AG20443 (cell line): ENCODE data around the gene VEGFB.

ENCODE experiments used
- DNase-seq: peaks from one replicate; pipeline ENCODE4 v3.0.0; 2012; ENCODE audit warnings: low spot score, mixed read lengths

The VEGFB gene

DNA sequence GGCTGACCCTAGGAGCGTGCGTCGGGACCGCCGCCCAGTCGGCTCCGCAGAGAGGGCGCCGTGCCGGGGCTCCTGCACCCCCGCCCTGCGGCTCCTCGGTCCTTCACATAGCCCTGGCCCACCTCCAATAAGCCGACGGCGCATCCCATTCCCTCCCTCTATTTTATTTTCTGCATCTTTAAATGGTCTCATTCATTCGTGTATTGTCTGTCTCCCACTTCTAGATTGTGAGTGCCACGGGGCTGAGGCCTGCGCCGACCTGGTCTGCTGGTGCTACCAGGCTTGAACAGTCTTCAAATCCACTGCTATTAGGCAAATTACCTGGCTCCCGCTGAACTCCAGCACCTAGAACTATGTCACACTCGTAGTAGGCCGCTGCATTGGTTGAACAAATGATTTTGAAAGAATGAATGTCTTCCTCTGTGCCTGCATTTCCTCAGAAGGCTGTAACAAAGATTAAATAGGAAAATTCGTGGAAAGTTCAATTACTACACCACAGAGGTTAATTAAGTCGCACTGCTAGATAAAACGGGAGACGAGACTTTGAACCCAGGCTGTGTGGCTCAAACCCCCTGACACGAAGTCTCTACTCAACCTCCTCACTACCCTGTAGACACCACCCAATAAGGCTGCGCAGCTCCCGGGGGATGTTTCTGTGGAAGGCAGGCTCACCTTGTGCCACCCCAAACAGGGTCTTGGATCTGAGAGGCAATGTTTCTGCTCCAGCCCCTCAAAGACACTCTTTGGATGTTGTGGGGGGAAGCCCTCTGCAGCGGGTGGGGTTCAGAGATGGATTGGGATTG is 13.5 kb downstream of the VEGFB start:
- no peak for DNase-seq

DNA sequence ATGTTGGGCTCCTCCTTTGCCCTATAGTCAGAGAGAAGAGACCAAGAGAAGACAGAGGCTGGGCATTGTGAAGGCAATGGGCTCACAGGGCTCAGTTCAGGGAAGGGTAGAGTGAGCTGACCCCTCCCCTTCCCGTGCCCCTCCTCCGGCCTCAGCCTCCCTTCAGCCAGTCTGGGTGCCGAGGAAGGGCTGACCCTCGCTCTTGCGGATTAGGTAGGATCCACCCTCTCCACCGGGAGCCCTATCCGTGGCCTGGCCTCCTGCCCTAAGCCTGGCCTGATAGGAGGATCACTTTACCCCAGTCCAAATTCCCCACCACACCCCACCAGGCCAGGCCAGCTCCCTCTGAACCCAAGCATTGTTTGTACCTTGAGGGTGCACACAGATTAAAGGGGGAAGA is 14.2 kb downstream of the VEGFB start:
- no peak for DNase-seq

DNA sequence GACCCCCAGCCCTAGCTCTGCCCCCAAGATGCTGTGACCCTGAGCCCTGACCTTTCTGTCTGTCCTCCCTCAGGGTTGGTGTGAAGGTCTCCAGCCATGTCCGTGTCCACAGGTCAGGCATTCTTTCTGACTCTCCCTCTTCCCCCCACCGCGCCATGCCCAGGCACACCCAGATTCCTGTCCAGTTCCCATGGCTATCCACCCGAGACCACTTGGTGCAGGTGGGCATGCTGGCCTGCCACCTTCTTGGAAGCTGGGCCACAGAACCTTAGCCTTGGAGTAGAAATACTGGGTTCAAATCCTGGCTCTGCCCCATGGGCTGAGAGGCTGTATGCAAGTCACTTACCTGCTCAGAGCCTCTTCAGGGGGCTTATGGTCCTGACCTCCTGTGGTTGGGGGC is 14.7 kb downstream of the VEGFB start:
- DNase-seq = no peak

- DNase-seq = no peak
These were observed 15.4 kb downstream of the VEGFB start for GRCh38 chr11:64249563-64250414.

GRCh38 chr11:64250415-64251015 is 16.1 kb downstream of the VEGFB start:
- no peak for DNase-seq

GRCh38 chr11:64251016-64251752 is 16.8 kb downstream of the VEGFB start, which contains the start of gene PLCB3:
PLCB3 (plus strand) TSS chr11:64251530; CDS start chr11:64251650, 120 bp downstream.
- DNase-seq = peak; percentile 92

- no peak for DNase-seq
These were observed 17.3 kb downstream of the VEGFB start for GRCh38 chr11:64251753-64252002.

DNA sequence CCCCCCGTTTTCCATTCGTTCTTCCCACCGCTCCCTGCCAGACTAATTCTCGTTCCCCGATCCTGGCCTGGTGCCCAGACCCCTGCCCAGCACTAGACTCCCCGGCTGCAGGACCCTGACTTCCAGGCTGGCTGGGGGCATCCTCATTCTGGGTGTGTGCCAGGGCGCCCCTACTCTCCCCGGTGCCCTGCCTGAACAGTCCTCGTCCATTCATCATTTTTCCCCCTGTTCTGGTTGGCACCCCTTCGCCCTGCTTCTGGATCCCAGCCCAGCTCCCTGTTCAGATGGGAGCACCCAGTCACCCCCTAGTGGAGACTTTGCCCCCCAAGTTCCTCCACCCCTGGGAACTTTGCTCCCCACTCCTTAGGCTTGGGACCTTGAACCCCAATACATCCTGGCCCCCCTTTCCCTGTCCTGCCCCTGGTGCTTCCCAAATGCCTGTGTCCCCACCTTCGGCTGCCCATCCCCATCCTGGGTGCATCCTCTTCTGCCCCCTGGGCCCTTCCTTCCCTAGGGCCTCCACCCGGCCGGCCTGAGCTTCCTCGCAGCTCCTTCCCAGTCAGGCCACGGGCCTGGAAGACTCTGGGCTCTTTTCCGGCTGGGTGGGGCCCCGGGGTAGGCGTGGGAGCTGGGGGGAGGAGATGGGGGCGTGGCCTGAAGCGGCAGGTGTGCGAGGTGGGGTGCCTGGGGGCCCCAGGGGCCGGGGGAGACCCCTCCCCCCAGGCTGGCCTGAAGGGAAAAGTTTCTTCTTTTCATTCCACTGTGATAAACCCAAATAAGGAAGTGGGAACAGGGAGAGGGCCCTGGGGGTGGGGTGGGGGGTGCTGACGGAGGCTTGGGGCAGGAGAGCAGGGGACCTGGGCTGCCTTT is 17.9 kb downstream of the VEGFB start:
- peak; percentile 79 for DNase-seq

GRCh38 chr11:64253043-64253442 is 18.7 kb downstream of the VEGFB start:
- no peak for DNase-seq

DNA sequence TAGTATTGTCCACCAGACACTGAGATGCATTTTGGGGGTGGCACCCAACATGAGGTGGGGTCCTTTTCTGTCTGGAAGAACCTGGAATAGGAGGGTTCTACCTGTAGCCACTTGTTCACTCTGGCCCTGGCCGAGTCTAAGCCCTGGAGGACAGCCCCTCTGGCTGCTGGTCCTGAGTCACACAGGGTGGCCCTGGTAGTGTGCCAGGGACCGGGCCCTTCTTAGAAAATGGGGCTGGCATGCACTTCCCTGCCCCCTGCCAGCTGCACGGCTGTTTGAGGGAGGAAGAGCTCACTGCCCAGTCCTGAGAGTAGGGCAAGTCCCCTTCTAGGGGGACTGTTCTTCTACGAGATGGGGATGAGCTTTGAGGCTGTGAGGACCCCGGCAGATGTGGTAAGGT is 19.1 kb downstream of the VEGFB start:
- DNase-seq = no peak

GRCh38 chr11:64254326-64254725 is 19.9 kb downstream of the VEGFB start:
- no peak for DNase-seq

DNA sequence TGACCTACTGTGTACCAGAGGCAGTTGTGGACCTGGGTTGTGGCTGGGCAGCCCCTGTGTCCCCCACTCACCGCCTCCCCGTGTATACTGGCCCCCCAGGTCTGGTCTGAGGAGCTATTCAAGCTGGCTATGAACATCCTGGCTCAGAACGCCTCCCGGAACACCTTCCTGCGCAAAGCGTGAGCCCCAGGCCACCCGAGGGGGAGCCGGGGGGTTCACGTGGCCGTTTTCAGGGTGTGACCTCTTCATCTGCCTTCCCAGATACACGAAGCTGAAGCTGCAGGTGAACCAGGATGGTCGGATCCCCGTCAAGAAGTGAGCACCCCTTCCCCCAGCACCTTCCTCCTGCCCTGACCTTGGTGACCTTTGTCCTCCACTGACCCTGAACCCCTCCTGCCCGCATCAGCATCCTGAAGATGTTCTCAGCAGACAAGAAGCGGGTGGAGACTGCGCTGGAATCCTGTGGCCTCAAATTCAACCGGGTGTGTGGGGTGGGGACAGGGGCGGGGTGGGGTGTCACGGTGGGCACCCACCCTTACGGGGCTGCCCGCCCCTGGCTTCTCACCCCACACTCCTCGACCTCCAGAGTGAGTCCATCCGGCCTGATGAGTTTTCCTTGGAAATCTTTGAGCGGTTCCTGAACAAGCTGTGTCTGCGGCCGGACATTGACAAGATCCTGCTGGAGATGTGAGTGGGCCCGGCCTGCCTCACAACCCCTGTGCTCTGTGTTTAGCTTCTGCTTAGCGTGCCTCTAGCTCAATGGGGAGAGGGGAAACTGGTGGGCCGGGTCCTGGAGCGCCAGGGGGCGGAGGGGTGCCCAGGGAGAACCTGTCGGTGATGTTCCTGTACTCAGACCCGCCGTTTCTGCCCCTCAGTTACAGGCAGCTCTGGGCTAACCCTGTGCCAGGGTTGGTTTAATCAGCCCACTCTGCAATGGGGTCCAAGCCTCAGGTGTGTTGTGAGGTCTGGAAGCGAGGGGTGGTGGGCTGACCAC is 21.0 kb downstream of the VEGFB start:
- no peak for DNase-seq

- DNase-seq = no peak
These were observed 21.9 kb downstream of the VEGFB start for GRCh38 chr11:64256300-64256699.

- no peak for DNase-seq
These were observed 24.0 kb downstream of the VEGFB start for GRCh38 chr11:64258356-64258755.

DNA sequence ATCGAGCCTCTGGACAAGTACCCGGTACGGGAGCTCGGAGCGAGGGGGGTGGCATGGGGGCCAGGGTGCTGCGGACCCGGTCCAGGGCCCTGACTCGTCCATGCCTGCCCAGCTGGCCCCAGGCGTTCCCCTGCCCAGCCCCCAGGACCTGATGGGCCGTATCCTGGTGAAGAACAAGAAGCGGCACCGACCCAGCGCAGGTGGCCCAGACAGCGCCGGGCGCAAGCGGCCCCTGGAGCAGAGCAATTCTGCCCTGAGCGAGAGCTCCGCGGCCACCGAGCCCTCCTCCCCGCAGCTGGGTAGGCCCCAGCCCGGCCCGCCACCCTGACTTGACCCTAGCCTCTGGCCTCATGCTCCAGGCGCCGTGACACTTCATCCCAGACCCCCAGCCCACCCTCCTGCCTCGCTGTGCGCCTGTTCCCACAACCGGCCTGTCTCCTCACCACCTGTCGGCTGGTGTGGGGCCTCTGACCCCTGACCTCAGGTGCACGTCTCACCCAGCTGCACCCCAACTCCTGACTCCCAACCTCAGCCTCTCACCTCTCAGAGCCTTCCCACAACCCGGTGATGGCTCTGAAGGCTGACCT is 24.7 kb downstream of the VEGFB start:
- DNase-seq = no peak

DNA sequence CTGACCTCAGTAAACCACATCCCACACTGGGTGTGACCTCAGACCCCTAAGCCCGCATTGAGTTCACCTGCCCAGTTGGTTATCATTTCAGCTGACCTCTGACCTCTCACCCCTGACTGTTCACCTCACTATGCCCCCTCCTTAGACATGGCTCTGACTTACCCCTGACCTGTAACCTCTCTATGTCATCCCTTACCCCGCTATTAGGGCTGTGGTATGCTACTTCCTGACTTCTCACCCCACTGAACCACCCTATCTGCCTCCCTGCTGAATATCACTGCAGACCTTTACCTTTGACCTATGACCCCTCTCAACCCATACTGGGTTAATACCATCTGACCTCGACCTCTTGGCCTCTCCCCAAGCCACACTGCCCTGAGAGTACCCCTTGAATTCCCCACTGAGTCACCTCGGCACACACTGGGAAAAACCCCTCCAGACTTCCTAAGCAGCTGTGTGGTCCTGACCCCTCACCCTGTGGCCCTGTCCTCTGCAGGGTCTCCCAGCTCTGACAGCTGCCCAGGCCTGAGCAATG is 25.2 kb downstream of the VEGFB start:
- DNase-seq = no peak

DNA sequence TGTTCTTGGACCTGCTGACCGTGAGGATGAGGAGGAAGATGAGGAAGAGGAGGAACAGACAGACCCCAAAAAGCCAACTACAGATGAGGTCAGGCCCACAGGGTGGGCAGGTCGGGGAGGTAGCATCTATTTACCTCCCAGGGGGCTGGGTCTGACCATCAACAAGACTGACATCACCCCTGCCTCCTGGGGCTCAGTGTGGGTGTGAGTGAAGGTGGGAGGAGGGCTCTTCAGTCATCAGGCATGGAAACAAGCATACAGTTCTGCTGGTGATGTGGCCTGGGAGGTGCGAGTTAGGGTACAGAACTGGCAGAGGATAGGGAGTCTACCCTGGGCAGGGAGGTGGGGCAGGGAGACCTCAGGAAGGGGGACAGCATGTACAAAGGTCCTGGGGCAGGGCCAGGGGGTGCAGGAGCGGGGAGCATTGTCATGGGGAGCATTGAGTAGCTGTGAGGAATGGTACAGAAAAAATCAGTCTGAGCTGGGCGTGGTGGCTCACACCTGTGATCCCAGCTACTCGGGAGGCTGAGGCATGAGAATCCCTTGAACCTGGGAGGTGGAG is 25.8 kb downstream of the VEGFB start:
- no peak for DNase-seq

GRCh38 chr11:64261556-64262080 is 27.2 kb downstream of the VEGFB start:
- no peak for DNase-seq
